ENCODE measurements around the gene ZIM2.

ZIM2 gene

DNA sequence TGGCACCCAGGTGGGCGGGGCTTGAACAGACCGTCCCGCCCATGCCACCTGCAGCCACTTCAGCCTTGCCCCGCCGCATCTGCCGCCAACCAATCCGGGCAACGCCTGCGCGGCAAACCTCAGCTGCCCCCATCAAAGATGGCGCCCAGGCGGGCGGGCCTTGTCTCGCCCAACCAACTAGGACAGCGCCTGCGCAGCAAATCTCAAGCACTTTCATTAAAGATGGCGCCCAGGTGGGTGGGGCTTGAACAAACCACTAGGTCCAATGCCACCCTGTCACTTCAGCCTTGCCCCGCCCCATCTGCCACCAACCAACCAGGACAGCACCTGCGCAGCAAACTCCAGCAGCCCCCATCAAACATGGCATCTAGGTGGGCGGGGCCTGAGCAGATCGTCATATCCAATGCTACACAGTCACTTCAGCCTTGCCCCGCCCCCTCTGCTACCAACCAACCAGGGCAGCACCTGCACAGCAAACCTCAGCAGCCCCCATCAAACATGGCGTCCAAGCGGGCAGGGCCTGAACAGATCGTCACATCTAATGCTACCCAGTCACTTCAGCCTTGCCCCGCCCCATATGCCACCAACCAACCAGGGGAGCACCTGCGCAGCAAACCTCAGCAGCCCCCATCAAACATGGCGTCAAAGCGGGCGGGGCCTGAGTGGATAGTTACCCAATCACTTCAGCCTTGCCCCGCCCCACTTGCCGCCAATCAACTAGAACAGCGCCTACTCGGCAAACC, 1.4 kb downstream of the ZIM2 start:
- no peak for DNase-seq (ENCODE audit: low read depth in 2 of 2)

DNA sequence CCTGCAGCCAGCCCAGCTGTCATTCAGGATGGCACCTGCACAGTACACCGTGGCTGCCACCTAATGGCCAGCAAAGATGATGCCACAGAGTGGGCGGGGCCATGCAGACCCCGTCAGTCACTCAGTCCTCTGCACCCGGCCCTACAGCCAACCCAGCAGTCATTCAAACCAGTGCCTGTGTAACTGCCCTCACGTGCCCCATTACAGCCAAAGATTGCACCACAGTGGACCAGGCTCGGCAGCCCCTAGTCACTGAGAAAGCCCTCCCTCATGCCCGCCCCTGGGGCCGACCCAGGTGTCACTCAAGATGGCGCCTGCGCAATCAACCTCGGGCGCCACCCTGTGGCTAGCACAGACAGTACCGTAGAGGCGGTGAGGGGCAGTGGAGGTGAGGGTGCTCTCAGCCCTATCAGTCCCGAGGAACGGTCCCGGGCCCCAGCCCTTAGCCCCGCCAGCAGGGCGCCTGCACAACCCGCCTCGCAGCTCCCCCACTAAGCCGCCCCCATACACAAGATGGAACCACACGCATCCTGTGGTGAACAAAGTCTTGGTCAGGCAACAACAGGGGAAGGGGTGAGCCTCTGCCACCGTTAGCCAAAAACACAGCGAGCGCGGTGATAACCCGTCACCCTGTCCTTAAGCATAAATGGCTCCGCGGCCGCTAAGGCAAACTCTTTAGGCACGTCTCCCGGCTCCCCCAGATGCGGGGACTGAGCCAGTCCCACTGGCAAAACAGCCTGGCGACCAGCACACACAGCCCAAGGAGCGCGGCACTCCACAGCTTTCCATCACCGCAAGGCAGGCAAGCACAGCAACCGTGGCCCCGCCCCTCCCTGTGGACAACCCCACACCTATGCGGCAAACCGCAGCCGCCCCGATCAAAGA, 2.3 kb downstream of the ZIM2 start:
- no peak for DNase-seq (ENCODE audit: low read depth in 2 of 2)

DNA sequence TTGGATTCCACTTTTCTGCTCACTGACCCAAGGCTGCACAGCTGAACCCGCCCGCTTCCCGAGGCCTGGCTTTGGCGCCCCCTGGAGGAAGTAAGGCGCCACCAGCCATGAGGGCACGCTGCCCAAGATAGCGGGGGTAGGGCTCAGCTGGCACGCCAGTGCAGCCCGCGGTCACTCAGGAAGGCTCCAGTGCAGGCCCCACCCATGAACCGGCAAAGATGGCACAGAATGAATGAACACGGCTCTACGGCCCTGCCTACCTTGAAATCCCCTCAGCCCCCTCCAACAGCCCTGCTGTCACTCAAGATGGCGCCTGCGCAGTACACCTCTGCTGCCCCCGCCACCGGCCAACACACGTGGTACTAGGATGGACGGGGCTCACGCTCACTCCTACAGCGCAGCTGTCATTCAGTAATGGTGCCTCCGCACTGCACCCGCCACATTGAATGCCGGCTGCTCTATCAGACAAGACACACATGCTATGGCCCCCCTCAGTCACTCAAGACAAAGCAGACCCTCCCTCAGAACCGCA, 3.0 kb downstream of the ZIM2 start:
- no peak for DNase-seq (ENCODE audit: low read depth in 2 of 2)

DNA sequence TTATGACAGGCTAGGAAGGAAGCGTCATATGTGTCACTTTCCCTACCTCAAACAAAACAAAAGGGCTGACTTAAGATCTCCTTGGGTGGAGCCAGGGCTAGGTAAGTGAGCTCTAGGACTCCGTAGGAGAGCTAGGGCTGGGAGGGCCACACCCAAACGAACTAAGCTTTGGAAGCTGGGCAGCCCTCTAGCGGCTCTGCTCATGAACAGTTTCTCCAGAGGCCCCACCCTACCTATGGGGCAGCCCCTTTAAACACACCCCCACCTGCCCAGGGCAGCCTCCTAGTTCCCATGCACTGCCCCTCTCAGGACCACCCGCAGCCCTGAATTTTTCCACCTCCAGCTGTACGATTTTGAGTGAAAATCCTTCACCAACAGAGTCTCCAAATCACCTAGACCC, 3.5 kb downstream of the ZIM2 start:
- DNase-seq (ENCODE audit: low read depth in 2 of 2) = no peak

DNA sequence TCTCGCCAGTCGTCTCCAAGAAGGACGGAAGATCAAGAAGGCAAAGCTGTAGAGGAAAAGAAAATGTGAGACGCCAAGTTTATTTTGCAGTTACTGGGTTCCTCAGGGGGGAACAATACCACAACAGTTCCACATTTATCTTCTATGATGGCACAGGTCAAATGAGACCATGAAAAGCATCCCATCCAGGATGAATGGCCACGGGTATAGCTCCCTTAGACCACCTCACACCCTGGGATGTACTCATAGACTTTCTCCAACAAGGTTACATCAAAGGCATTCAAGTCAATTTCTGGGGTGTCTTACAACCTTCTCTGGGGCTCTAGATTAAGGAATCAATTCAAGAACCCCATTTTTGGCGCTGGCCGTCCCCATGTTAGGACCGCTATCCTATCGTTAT, 4.5 kb downstream of the ZIM2 start:
- no peak for DNase-seq (ENCODE audit: low read depth in 2 of 2)

DNA sequence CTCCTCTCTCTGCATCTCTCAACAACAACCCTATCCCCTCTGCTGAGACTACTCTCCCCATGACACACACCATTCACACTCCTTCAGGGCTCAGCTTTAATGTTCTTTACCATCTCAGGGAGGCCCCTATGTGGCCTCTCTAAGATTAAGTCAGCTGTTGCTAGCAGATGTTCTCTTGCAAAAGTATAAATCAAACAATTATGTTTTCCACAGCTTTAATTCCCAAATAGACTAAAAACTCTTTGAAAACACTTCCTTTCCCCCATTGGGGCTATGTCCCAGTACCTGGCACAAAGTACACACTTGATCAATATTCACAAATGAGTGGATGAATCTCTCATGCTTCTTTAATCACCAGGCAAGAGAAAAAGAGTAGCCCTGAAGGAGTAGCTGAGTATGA, 5.1 kb downstream of the ZIM2 start:
- DNase-seq (ENCODE audit: low read depth in 2 of 2) = no peak

DNA sequence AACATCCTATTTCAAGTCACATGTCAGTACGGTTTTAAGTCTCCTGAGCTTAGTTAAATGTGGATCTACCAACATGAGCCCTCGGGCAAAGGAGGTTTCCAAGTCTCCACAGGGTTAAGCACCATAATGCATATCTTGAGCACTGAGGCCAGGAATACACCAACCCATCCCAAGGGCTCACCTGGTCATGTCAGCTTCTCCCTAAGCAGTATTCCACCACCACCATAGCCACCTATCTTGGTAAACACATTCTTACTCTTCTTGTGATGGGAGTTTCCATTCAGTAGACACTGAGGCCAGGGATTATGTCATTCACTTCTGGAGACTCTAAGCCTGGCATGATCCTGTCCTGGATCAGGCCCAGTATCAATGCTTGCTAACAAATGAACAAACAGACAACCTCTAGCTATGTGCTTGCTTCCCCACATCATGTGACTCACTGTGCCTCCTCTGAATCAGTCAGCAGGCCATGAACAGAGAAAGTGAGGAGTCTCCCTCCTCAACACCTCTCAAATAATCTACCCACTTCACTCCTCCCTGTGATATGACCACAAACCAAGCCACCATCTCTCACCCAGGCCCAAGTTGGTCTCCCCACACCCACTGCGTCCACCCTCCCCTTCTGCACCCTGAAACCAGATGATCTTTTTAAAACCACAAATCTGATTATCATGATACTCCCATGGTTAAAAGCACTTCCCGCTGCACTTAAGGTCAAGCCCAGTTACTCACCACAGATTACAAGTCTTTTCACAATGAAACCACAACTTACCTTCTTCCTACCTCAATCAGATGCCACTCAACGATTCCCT, 5.8 kb downstream of the ZIM2 start:
- DNase-seq (ENCODE audit: low read depth in 2 of 2) = no peak

DNA sequence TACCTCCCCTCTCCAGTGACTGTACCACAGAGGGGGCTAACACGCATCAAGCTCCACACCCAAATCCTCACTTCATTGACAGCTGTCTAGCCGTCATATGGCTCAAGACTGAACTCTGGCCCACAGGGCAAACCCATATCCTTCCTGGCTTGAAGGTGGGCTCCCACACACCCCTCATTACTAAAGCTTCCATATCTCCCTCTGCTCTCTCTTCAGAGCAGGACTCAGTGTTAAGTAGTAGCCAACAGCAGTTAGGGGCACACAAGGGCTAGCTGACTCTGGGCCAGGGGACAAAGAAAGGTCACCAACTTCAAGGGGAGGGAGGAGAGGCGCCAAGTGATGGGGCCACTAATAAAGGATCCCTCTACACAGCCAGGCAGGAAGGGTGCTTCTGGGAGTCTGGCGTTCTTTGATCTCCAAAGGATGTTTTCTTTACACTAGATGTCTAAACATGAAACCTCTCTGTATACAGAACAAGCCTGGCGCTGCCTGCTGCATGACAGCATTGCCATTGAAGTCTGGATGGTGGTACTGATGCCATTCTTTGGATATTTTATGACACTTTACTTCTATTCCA, 8.1 kb downstream of the ZIM2 start:
- no peak for DNase-seq (ENCODE audit: low read depth in 2 of 2)

DNA sequence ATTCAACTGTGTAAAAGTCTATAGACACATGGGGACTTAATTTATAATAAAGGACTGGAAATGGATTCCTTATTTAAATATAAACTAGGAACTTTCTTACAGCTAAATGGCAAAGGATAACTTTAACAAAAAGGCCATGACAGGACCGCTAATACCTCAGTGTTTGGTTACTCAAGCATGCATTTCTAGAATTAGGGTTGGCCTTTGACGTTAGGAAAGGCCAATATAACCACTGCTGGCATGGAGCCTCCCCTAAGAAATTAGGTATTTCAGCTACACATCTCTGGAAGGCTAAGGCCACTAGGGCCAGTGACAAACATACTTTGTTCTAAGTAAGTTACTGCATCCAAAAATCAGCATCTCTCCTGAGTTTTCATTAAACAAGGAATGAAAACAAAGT, 9.3 kb downstream of the ZIM2 start:
- no peak for DNase-seq (ENCODE audit: low read depth in 2 of 2)

DNA sequence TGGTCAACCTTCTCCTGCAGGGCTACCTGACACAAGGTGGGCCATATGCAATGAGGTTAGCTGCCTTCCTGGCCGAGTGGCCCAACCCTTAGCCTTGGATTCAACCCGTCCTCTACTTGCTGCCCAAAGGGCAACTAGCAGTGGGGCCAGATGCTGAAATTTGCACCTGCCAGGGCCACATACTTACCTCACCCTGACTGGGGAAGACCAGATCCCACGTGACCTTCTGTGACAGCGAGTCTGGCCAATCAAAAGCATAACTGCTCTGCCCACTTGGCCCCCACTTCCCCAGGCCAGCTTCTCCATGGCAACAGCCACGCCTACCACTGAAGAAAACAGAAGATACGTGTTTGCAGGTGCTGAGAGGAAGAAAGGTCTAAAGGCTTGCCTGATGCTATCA, 10.9 kb downstream of the ZIM2 start:
- DNase-seq (ENCODE audit: low read depth in 2 of 2) = no peak

DNA sequence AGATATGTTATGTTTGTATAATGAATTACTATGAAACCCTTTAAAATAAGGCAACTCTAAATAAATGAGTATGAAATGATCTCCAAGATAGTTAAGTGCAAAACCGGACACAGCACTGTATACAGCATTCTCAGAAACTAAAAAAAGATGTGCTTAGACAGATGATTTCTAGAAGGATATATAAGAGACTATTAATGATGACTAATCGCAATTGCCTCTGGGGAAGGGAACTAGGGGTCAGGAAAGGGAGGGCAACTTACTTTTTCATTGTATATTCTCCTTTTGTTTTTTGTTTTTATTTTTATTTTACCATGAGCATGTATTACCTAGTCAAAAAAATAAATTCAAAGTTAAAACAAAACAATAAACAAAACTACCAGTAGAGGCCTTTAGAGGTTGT, 12.8 kb downstream of the ZIM2 start:
- DNase-seq (ENCODE audit: low read depth in 2 of 2) = no peak

DNA sequence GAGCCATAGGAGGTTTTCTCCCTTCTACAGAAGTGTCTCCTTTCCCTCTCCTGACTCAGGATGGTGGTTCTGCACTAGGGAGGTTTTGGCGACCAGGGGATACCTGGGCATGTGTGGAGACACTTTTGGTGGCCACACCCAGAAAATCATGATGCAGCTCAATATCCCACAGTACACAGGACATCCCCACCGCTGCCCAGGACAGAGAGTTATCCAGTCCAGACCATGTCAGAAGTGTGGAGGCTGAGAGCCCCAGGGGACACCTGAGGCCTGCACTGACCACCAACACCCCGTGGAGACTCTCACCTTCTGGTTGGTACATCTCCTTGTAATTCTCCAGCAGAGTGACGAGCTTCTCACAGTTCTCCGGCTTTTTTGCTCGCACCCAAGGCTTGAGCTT, 16.6 kb downstream of the ZIM2 start:
- DNase-seq (ENCODE audit: low read depth in 2 of 2) = no peak

DNA sequence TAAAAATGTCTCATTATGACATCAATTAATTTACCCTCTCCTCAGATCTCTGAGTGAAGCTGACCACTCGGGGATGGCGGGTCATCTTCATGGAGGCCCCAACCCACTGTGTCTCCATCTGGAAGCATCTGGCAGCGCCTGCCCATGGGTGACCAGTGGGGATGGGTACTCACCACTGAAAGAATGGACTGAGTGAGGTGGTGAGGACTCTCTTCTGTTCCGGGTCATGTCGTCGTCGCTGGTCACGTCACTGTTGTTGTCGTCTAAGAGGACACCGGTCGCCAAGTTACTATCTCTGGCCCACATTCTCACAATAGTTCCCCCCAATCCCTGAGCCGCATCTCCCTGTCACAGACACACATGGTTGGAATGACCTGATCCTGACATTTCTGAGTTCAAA, 17.1 kb downstream of the ZIM2 start:
- DNase-seq (ENCODE audit: low read depth in 2 of 2) = no peak

DNA sequence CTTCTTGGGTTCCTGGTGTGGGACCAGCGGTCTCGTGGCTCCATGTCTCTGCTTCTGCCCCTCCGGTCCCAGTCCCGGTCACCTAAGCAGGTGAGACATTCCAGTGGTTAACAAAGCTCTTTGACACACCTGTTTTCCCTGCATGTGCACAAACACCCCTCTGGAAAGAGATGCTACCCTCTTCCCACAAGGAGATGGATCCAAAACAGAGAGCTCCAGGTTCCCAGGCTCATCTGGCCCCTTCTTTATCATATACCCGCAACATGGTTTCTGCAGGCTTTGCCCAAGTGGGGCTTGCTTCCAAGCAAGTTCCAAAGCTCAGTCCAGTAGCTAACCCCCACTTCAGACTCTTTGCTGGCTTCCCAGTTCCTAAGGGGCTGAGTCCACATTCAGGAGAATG, 17.8 kb downstream of the ZIM2 start:
- DNase-seq (ENCODE audit: low read depth in 2 of 2) = no peak

DNA sequence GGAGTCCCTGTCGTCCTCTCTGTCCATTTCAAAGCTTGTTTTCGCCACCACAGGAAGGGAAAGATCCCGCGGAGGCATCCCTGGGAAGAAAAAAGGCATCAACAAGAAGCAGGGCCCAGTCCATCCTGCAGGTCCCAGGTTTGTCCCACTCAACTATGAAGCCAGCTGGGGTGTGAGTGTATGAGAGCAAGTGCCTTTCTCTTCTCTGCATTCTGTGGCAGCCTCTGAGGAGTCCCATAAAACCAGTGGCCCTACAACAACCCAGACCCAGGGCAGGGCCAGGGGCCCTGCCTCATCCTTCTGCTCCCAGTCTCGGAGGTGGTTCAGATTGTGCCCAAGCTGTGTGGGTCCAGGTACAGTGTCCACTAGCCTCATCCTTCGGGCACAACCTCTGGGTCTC, 18.9 kb downstream of the ZIM2 start:
- no peak for DNase-seq (ENCODE audit: low read depth in 2 of 2)

DNA sequence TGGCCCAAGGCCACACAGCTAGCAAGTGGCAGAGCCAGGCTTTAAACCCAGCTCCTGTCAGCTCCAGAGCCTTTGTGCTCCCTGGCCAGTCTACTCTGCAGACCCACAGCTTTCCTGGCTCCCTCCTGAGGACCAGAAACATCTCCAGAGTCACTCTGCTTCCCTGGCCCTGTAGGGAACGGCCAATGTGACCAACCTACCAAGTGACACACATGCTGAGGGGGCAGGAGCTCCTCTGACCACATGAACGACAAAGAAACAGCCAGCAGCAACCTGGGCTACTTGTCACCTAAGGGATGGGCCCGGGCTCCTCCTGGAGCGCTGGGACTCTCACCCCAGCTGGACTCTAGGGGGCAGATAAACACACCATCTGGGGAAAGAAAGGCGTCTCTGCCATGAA, 19.3 kb downstream of the ZIM2 start:
- DNase-seq (ENCODE audit: low read depth in 2 of 2) = no peak

DNA sequence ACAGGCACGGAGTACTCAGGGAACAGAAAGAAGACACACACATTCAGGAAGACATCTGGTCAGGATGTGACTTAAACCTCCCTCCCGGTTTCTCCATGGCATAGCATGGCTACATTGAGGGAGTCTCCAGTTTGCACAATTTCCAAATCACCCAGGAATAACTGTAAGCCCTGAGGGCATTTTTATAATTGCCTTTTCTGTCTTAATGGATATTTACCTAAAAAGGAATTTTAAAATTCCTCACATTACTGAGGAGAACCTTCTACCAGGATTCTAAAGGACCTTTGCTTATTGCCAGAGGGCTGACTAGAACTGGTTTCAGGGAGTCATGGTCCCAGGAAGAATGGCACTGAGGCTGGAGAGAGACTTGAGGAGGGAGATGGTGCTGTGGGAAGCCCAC, 21.4 kb downstream of the ZIM2 start:
- no peak for DNase-seq (ENCODE audit: low read depth in 2 of 2)

DNA sequence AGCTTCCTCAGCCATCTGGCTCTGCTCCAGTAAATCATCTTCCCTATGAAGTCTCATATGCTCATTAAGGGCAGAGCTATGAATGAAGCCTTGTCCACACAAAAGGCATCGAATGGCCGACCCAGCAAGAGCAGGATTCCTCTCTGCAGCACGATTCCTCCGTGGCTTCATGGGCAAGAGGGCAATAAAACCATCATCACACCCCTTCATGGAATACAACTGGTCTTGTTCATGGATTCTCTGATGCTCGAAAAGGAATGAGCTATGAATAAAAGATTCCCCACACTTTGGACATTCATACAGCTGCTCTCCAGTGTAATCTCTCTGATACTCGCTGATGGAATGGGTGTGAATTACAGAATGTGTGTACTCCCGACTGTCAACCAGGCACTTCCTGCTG, 25.9 kb downstream of the ZIM2 start:
- no peak for DNase-seq (ENCODE audit: low read depth in 2 of 2)

DNA sequence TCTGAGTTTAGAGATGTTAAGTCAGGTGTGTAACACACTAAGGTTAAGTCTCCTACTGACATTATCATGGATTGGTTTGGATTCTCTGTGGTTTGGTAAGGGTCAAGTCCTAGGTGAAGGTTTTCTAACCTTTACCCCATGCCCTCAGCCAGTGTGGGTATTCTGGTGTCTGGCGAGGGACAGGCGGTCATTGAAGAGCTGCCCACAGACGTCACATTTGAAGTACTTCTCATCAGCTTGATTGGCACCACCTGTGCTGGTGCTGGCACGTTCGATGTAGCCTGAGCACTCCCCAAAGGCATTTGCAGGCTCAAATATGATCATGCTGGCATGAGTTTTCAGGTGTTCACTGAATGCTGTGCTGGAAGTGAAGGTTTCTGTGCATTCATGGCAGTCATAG, 27.0 kb downstream of the ZIM2 start:
- DNase-seq (ENCODE audit: low read depth in 2 of 2) = no peak

DNA sequence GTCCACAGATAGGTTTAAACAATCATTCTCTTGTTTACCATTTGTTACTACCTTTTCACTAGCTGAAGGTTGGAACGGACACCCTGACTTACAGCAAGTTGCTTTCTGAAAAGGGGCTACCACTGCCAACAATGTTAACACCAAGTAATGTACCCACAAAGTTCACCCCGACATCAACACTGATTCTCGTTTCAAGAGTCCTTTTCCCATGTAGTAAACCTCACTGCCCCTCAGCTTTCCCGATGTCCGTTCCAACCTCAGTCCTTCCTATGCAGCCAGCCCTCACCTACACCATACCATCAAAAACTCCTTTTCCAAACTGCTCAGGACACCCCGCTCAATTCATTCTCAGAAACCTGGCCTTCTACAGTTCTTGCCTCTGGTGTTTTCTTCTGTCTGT, 29.0 kb downstream of the ZIM2 start:
- DNase-seq (ENCODE audit: low read depth in 2 of 2) = no peak

DNA sequence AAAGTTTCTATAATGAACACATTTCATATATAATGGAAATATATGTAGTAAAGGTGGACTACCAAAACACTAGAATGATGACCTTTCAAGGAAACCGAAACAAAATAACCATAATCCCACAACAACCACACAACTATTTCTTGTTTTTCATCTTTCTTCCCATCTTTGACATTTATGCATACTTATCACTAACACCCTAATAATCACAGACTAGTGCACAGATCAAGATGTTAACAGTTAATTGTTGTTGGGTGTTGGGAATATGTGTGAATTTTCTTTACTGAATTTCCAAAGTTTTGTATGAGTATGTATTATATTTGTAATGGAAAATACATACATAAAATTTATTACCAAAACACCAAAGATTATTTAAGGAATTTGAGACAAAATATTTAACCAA, 30.3 kb downstream of the ZIM2 start:
- DNase-seq (ENCODE audit: low read depth in 2 of 2) = no peak
